ENCODE data around the gene RNF2.

GRCh38 chr1:185058876-185059275, 13.5 kb downstream of the RNF2 start:
- TF ChIP-seq CTCF (conservative IDR thresholded peaks at IDR 0.05; ENCODE audit: low read length) = no peak
- TF ChIP-seq EZH2phosphoT487 (IDR thresholded peaks at IDR 0.05; ENCODE audit: borderline replicate concordance, low read depth, low read length) = no peak

Data from OCI-LY7 (cell line).